ENCODE results near the gene PLB1. TPM values are rescaled to one million over a fixed set of nuclear protein-coding genes. Genes with fewer than 3 reads are reported as not detected.

The PLB1 gene
- total RNA-seq, 2 donors from 2014 or later = 2.8 to 6.2 TPM

DNA sequence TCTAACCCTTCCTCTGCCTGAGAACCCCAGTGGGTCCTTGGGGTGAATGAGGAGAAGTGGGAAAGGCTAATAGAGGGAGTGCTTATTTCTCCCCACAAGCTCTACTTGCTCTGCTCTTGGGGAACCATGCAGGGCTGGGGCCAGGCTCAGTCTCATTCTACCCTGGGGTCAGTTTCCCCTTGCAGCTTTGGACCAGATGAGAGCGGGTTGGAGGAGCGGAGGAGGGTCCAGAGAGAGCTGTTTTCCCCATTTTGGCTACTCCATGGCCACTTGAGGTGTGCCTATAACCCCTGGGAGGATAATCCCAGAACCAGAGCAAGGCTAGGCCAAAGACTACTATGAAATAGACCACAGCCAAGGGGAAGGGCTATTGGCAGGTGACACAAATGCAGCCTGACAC lies 29.6 kb downstream of the PLB1 start:
- DNase-seq = no peak
- intact Hi-C loops (cut with DNase I) = no loop called here
- no peak for ATAC-seq

DNA sequence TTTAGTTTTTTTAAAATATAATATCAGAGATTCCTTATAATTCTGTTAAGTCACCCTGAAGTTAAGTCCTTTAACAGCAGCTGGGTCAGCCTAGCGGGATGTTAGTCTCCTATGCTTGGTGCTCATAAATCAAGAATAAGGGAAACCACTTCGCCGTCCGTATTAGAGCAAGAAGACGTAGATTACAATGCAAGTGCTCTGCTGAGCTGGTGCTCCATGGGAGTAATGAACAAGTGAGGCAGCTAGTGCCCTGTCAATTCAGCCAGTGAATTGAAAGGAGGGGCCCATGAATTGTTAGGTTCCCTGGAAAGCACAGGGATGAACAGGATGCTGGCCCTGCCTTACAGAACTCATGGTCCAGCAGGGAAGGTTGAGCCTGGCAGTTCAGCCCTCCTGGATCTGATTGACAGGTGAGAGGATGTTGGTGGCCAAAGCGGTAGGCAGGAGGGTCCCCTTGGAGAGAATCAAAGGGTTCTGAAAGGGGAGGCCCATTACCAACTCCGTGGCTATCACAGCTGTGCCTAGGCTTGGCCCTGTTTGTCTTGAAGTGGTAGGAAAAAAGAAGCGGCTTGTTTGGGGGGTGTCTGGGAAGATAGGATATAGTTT lies 30.8 kb downstream of the PLB1 start:
- ATAC-seq (no peak), DNase-seq (no peak)
- intact Hi-C loops (cut with DNase I) = no loop called here

DNA sequence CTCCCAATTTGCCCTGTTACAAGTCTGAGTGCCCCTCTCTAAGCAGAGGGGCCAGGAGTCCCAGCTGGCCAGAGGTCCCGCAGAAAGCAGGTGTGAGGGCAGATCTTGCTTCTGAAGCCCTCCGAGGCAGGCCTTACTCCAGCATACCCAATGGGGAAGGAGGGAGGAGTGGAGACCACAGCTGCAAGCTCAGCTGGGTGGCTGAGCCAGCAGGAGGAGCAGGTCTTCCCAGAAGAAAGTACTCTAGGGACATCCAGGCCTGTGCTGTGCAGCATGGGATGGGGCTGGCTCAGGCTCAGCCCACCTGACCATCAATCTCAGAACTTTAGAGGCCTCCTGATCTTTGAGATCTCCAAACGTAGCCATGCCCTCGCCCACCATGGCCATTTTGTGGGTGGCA lies 31.3 kb downstream of the PLB1 start:
- intact Hi-C loops (cut with DNase I) = no loop called here
- DNase-seq (no peak), ATAC-seq (peak in 1 of 2 donors; percentile 24)

DNA sequence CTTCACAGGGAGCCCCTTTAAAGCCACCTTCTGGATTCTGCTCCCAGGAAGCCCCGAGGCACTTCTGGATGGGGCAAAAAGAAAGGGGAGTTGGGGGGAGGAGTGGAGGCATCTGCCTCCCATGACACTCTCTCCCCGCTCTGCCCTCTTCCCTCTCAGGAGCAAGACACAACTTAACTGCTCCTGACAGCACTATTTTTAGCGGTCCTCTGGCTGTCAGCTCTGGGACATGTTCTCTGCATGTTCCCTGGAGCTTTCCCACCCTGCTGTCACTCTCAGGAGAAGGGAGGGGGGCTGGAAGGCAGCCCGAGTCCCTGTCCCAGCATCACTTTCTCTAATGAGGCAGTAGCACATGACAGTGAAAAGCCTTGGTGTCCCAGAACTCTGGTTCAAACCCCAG lies 32.3 kb downstream of the PLB1 start:
- peak; percentile 73 for DNase-seq
- intact Hi-C loops (cut with DNase I) = no loop called here
- peak; percentile 91 to 97 for ATAC-seq

DNA sequence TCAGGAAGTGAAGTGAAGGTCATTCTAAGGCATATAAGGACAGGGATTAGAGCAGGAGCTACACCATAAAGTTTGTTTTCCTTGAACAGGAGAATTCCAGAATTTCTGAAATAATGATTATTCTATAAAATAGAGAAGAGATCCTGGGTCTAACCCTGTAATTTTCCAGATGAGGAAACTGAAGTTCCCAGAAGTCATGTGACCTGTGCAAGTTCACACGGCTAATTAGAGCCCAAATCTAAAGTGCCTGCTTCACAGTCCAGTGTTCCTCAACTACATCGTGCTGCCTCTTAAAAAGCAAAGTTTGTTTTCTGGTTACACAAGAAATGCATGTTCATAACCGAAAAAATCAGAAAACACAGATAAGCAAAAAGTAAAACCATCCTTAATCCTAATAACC lies 34.9 kb downstream of the PLB1 start:
- intact Hi-C loops (cut with DNase I) = no loop called here
- no peak for DNase-seq

DNA sequence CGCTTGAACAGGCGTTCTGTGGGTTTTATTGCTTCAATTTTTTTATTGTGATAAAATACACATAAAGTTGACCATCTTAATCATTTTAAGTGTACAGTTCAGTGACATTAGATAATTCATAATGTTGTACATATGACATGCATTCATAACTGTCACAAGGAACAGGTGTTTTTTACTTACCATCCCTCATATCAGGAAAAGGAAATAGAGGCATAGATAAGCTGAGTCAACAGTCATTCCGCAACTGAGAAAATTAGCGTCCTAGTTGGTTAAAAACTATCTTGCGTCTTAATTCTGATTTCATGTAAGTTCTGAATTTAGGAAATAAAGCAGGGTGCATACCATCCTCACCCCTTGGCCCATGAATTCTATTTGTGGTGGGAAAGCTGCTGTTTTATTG lies 36.5 kb downstream of the PLB1 start:
- intact Hi-C loops (cut with DNase I) = no loop called here
- ATAC-seq = no peak

More for the DNA sequence above, 34.9 kb downstream of the PLB1 start:
- ATAC-seq = no peak

DNA sequence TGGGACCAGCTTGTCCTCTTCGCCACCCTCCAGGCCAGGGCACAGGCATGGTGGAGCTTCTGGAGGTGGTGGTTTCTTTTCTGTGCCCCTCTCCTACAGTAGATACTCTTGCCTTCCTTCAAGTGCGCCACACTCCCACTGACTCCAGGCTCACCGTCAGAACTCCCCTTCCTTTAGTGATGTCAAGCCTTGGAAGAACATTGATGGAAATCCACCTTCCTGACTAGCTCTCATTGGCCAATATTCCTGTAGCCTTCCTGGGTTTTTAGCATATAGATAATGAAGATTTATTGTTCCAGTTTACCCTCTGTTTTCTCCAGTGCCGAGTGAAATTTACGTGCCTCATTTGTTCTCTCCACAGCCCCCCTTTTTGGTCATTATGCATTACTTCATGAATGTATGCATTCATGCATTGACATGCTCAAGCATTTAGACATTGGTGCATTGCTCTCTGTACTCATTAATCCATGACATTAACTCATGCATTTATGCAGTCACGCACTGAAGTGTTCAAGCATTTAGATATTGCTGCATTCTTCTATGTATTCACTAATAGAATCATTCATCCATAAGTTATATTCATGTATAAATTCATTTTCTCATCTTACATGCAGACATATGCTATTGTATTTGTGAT lies 37.3 kb downstream of the PLB1 start:
- ATAC-seq (no peak), DNase-seq (no peak)
- intact Hi-C loops (cut with DNase I) = no loop called here

More for the DNA sequence above, 36.5 kb downstream of the PLB1 start:
- no peak for DNase-seq

DNA sequence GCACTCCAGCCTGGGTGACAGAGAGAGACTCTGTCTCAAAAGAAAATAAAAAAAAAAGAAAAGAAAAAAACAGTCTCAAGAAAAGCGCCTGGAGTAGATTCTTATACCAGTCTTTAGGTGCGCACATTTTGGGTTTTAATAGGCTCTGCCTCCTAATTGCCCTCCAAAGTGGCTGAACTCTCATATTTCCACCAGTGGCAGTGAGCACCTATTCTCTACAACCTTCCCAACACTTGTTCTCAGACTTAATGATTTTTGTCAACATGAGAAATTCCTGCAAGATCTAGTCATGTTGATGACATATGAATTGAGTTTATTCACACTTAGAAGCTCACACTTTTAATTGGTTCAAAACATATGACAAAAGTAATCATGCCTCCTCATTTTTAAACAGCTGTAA lies 39.0 kb downstream of the PLB1 start:
- intact Hi-C loops (cut with DNase I) = no loop called here
- ATAC-seq = no peak
- DNase-seq = no peak

DNA sequence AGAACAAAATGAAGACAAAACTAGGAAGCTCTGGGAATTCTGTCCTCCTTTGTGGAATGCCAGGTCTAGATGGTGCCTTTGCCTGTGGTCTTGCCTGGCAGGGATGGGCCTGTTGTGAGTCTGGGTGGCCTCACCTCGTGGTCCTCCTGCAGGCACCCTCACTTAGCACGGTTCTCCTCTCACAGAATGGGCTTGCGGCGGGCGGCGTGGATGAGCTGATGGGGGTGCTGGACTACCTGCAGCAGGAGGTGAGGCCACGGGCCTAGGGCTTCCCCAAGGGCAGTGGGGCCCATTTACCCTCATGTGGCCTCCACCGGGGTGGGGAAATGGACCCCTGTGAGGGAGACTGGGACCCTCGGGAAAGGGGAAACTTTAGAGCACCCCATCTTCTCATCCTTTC lies 42.3 kb downstream of the PLB1 start:
- ATAC-seq (no peak), DNase-seq (no peak)
- intact Hi-C loops (cut with DNase I) = no loop called here

DNA sequence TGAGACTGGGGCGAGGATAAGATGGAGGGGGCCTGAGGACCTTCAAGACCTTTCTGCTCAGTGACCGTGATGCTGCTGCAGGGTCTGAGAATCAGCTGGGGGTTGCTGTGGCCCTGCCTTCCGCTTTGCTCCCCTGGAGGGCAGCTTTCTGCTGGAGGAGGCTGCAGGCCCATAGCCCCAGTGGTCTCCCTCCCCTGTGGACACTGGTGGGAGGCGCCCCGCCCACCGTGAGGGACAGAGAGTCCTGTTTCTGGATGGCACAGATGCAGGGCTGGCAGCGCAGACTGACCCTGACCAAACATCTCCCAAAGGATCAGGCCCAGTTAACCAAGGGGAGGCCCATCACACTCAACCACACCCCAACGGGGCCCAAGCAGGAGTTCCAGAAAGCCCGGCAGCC lies 42.8 kb downstream of the PLB1 start:
- ATAC-seq (no peak), DNase-seq (no peak)
- intact Hi-C loops (cut with DNase I) = no loop called here

DNA sequence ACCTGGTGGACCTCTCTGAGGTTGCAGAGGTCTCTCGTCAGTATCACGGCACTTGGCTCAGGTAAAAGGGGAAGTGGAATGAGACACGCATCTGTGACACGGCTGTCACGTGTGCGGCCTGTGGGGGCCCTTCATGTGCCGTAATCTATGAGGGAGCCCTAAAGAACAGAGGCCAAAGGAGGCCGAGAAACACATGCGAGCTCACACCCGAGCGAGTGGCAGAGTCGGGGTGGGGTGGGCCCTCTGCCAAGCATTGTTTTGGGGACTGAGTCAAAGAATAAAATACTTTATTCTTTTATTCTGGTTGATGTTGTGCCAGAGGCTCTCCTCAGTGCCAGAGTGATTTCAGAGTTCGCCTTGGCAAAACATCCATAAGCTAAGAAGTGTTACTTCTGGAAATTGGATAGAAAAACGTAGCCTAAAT lies 43.3 kb downstream of the PLB1 start:
- DNase-seq = no peak
- intact Hi-C loops (cut with DNase I) = no loop called here
- ATAC-seq = no peak

DNA sequence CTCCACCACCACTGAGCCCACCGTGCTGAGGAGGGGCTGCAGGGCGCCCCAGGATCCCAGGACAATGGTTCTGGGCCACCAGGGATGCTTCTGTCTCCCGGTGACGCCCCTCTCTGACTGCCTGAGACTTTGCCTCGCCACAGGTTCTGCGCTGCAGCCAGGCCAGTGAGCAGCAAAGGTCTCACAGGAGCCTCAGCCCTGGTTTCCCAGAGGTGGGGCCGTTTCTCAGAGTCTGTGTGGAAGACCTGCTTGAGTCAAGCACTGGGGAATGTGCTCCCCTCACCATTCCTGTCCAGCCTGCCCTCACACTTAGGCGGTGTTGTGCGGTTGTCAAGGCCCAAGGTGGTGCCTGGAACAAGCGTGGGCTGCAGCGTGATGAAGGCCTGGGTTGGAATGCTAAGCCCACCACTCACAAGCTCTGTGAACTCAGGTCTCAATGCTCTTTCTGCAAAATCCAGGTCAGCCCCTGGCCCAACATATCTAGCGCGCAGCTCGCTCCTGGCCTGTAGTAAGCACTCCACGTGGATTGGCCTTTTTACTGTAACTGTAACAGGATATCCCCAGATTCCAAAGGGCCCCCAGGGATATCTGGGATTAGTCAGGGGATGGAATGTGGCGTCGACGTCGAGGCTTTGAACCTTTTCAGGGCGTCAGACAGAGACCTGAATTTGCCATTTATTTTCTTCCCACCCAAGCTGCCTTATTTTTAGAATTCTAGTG lies 47.6 kb downstream of the PLB1 start:
- intact Hi-C loops (cut with DNase I) = no loop called here
- DNase-seq (no peak), ATAC-seq (no peak)

DNA sequence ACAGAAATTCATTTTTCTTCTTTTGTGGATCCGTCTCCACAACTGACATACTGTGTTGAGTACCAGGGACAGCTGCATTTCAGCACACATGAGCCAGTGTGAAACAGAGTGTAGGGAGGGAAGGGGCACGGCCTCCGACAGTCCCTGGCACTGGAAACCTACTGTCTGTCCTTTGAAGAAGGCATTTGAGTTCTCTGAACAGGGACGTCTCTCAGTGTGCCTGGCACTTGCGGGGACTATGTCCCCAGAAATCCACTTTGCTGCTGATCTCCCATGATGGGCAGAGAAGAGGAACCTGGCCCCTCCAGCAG lies 48.1 kb downstream of the PLB1 start:
- no peak for ATAC-seq
- intact Hi-C loops (cut with DNase I) = no loop called here
- DNase-seq = no peak

DNA sequence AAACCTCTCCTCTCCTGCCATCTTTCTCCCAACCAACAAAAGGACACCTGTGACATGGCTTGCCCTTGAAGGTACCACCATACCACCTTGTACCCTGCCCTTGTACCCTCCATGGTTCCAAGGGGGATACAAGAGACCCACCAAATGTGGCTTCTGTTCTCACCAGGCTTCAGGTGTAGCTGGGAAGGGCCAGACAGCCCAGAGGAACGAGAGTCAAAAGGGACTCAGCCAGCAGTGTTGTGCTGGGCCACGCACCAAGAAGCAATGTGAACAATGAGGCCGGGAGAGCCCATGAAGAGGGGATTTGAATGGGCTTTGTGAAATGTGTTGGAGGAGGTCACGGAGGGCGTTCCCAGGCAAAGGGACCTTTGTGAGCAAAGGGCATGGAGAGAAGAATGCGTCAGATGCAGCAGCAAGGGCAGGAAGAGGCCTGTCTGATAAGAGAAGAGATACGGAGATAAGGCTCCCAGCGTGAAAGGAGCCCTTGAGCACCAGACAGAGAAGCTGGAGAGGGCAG lies 48.6 kb downstream of the PLB1 start:
- intact Hi-C loops (cut with DNase I) = no loop called here

DNA sequence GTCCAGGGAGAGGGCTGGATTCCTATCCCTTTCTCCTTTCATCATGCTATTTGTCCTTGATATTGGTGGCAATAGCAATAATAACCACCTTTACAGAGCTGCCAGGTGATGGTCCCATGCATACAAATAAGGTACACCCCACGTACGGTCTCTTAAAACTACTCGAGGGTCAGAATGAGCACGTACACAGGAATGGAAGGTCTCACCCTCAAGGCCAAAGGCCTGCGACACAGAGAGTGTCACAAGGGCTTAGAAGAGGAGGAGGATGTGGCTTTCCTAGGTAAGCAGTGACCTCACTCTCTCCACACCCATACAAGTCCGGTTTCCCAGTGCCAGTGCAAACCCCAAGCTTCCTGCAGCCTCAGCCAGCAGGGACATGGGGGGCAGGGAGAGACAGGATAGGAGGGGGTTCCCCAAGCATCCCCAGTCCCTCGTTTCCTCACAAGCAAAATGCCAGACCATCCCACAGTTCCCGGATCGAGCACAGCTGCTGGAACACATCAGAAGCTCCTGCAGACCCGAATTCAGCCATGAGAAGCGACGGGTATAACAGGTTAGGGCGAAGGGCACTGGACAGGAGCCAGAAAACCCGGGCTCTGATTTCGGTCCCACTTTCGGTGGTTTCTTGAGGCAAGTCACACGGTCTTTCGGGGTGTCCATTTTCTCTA lies 49.2 kb downstream of the PLB1 start:
- DNase-seq = no peak
- ATAC-seq = peak in 1 of 2 donors; percentile 40
- intact Hi-C loops (cut with DNase I) = no loop called here

More for the DNA sequence above, 48.6 kb downstream of the PLB1 start:
- DNase-seq = no peak
- ATAC-seq = peak in 1 of 2 donors; percentile 17

DNA sequence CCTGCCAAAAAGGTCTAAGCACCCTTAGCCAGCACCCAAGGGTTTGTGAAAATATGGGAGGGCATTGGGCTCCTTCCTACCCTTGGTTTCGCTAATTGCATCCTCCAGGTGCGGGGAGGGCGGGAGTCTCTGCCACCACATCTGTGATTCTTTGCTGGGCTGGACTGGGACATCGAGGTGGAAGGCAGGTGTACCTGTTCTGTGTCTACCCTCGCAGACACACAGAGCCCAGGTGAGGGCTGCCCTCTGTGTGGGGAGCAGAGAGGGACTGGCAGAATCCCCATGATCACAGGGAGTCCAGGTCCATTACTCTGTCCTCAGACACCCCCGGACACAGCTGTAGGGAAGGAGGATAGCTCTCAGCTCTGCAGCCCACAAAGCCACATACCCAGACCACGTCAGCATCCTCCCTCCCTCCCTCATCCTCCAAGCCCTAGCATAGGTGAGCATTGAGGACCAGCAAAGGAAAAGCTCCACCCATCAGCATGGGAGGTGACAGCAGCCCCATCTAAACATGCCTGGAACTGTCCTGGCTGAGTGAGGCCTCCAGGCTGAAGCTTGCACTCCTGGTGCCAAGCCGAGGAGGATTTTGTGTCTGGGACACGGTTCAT lies 49.8 kb downstream of the PLB1 start:
- intact Hi-C loops (cut with DNase I) = no loop called here
- DNase-seq (no peak), ATAC-seq (peak in 1 of 2 donors; percentile 9)

DNA sequence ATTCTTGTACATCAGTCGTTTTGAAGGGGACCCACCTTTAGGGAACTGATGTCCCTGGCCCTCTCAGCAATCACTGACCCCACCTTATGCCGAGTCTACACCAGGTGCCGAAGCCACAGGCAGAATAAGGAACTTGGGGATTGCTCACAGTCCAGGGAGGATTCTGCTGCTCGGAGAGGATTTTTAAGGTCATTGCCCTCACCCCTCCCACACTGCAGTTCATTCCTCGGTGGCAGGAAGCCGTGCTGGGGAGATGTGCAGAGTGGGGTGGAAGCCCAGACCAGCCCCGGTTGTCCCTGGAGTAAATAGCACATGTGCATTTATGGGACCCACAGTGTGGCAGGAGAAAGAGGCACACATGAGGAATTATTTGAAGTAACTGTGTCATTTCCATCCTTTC lies 50.4 kb downstream of the PLB1 start:
- intact Hi-C loops (cut with DNase I) = no loop called here
- DNase-seq (no peak), ATAC-seq (peak in 1 of 2 donors; percentile 13)

DNA sequence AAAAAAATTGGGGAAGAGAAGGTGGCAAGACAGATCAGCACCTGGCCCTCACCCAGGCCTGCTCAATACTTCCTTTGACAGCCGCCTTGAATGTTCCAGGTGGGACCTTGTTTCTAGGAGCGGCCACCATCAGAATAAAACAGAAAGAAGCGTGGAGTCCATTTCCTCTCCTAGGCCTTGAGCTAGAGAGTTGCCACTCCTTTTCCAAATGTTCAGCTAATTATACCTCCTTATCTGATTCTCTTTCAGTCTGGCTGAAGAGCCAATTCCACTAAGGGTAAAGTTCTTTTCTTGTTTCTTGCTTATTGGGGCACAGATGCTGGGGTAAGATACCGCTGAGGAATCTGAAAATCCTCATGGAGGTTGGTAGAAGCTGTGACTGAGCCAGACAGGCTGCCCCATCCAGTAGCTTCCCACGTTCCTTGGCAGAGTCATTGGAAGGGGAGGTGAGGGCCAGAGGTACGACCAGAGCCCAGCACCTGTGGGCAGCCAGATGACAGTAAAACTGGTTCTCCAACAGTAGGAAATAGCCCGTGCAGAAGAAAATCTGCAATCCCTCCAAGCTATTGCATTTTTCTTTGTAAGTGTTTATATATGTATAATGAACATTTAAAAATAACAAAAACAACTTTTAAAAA lies 51.5 kb downstream of the PLB1 start:
- intact Hi-C loops (cut with DNase I) = no loop called here
- ATAC-seq = no peak
- DNase-seq = no peak

DNA sequence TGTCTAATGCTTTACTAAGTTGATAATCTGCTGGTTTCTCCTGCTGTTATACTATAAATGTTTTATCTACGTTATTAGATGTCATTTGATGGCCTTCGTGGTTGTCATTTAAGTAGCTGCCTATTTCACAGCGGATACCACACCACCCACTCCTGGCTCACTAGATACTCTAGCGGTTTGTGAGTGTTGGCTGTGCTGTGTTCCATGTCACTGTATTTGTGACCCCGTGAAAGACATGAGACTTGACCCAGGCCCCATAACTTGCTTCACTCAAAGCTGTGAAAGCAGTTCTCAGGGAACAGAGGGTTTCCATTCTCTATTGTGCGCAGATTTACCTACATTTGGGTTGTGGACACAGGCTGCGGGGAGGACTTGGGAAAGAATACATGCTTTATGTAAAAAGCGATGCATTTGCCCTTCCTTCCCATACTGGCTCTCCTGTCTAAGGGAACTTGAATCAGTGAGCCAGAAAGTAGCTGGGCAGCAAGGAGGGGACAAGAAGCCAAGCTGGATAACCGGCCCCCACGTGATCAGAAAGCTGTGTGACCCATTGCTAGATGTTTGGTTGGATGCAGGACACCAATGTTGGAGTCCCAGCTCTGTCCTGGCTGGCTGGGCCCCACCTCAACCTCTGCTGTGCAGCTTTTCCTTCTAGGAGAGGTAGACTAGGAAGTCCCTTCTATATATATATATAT lies 52.2 kb downstream of the PLB1 start:
- DNase-seq (no peak), ATAC-seq (no peak)
- intact Hi-C loops (cut with DNase I) = no loop called here

Measured in left cardiac atrium (tissue), 4 donors.